GM21576 (cell line): ENCODE results near the gene TMEM119.
"Not testable (repeated sequence)": the region's sequence is repeated elsewhere in the genome, so short reads cannot be mapped to it uniquely, and the experiment has no call there.

Experiments used
- ATAC-seq: cut with Tn5 transposase; IDR thresholded peaks from one replicate; pipeline ENCODE4 v1.9.1; 2021; ENCODE audit warnings: mild to moderate bottlenecking, moderate library complexity; ENCODE audit not compliant: unreplicated experiment

Gene TMEM119

GRCh38 chr12:108635201-108635996 is 37.5 kb upstream of the TMEM119 start:
- ATAC-seq: peak; percentile 44

GRCh38 chr12:108634341-108634751 is 36.5 kb upstream of the TMEM119 start:
- ATAC-seq: no peak

GRCh38 chr12:108633534-108634248 is 35.8 kb upstream of the TMEM119 start, which contains the start of gene SELPLG:
Gene SELPLG (minus strand): TSS chr12:108633894. CDS start chr12:108624307, 9,587 bp downstream.
- peak; percentile 53 for ATAC-seq

- no peak for ATAC-seq
Observed at GRCh38 chr12:108633081-108633533, 35.2 kb upstream of the TMEM119 start.

GRCh38 chr12:108631261-108631660 is 33.4 kb upstream of the TMEM119 start:
- not testable (repeated sequence) for ATAC-seq

GRCh38 chr12:108630481-108631207 is 32.8 kb upstream of the TMEM119 start:
- ATAC-seq: no peak

GRCh38 chr12:108629824-108630476 is 32.1 kb upstream of the TMEM119 start:
- no peak for ATAC-seq

GRCh38 chr12:108629151-108629550 is 31.3 kb upstream of the TMEM119 start:
- no peak for ATAC-seq

- ATAC-seq: no peak
Observed at GRCh38 chr12:108627134-108627920, 29.4 kb upstream of the TMEM119 start.

- no peak for ATAC-seq
Observed at GRCh38 chr12:108625228-108625627, 27.3 kb upstream of the TMEM119 start.

- no peak for ATAC-seq
Observed at GRCh38 chr12:108623577-108623976, 25.7 kb upstream of the TMEM119 start.

- ATAC-seq: no peak
Observed at GRCh38 chr12:108622921-108623514, 25.1 kb upstream of the TMEM119 start.

GRCh38 chr12:108622421-108622820 is 24.5 kb upstream of the TMEM119 start:
- no peak for ATAC-seq

GRCh38 chr12:108621161-108621560 is 23.3 kb upstream of the TMEM119 start:
- no peak for ATAC-seq

GRCh38 chr12:108620236-108620879 is 22.5 kb upstream of the TMEM119 start:
- ATAC-seq: no peak

GRCh38 chr12:108619369-108620160 is 21.7 kb upstream of the TMEM119 start:
- ATAC-seq: no peak

- not testable (repeated sequence) for ATAC-seq
Observed at GRCh38 chr12:108618953-108619274, 21.0 kb upstream of the TMEM119 start.
